GM12874 (cell line): ENCODE results near the gene AMY1B.
"Not testable (repeated sequence)": the region's sequence is repeated elsewhere in the genome, so short reads cannot be mapped to it uniquely, and the experiment has no call there.

Experiments
- CTCF ChIP-seq: IDR thresholded peaks from 2 replicates; pipeline ENCODE4 v1.5.1; 2011; ENCODE audit warnings: low read depth, mild to moderate bottlenecking, control low read depth, low read length, moderate library complexity; ENCODE audit not compliant: insufficient read depth

The AMY1B gene

GRCh38 chr1:103696110-103696509, at the start of gene AMY1B:
AMY1B (minus strand) TSS chr1:103696210; CDS start chr1:103695639, 571 bp downstream.
- TF ChIP-seq CTCF: not testable (repeated sequence)

- not testable (repeated sequence) for TF ChIP-seq CTCF
Observed at GRCh38 chr1:103655460-103655859, 40.5 kb downstream of the AMY1B start, which contains the start of gene AMY1A. AMY1A (plus strand) TSS chr1:103655760; CDS start chr1:103656331, 571 bp downstream.
